Central memory CD8-positive, alpha-beta T cell (primary cell): Measurements from ENCODE around the gene JAM3.

Experiments used
- ATAC-seq: fragments of 150-1000 bp; cut with Tn5 transposase; replicated peaks from 2 replicates; pipeline ENCODE4 v1.10.0; 2022; ENCODE audit warnings: mild to moderate bottlenecking, moderate FRiP score, moderate number of reproducible peaks; ENCODE audit not compliant: poor library complexity, severe bottlenecking; ENCODE audit errors: extremely low read depth
- DNase-seq, 2 donors: peaks; one replicate each; pipeline ENCODE4 v3.0.0; 2021; ENCODE audit warnings: low spot score in 2 of 2
- H3K27ac Mint-ChIP-seq: one replicate; pipeline ENCODE4 v1.8.0; 2022; ENCODE audit warnings: low read depth, mild to moderate bottlenecking, moderate library complexity, mixed read lengths
- H3K27me3 Mint-ChIP-seq: one replicate; pipeline ENCODE4 v1.8.0; 2022; ENCODE audit warnings: mixed read lengths
- H3K36me3 Mint-ChIP-seq: one replicate; pipeline ENCODE4 v1.8.0; 2022; ENCODE audit warnings: mild to moderate bottlenecking, moderate library complexity, mixed read lengths; ENCODE audit not compliant: insufficient read depth
- H3K4me1 Mint-ChIP-seq: one replicate; pipeline ENCODE4 v1.8.0; 2022; ENCODE audit warnings: mixed read lengths
- H3K4me3 Mint-ChIP-seq: one replicate; pipeline ENCODE4 v1.8.0; 2022; ENCODE audit warnings: mild to moderate bottlenecking, moderate library complexity, mixed read lengths
- H3K9me3 Mint-ChIP-seq: one replicate; pipeline ENCODE4 v1.8.0; 2022; ENCODE audit warnings: mixed read lengths

JAM3 gene

DNA sequence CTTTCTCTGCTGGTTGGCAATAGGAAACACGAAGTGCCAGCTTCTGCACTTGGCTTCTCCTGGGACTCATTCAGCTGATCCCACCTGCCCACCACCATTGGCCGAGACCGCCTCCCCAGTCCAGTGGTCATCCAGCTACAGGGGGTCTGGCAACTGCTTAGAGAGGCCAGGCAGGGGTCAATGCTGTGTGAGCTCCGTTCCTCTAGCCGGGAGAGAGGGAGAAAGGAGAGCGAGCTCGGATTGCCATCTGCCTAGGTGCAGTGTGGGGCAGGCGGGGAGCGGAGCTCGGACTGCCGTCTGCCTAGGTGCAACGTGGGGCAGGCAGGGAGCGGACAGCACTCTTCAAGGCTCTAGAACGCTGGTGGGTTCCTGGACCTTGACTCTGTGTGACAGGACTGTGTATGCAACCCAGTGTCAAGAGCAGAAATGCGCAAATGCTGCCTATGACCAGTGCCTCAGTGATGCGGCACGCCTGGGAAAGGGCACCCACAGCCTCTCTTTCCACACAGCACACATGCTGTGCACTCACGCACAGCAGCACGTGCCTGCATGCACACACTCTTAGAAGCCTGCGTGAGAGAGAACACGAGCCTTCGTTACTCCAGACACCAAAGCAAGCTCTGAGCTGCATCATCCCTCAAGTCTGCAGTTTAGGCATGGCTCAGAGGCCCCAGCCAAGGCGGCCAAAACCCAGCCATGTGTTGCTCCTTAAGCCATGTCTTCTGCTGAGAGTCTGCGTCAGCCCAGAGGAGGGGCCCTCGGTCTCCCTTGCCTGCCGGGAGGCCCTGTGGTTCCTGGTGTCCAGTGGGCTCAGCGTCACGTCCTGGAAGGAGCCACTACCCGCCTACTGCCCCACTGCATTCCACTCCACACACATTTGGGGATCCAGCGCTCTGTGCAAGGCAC lies 26.8 kb upstream of the JAM3 start:
- DNase-seq (no peak), ATAC-seq (no peak)
- Mint-ChIP-seq H3K36me3 (peaks cover 5% of the 10 kb centered on the region), H3K27me3 (peaks cover 13% of the 10 kb centered on the region), H3K4me3 (no peak overlapping the region), H3K9me3 (no peaks in the 10 kb centered on the region), H3K27ac (no peak overlapping the region), H3K4me1 (peaks cover 7% of the 10 kb centered on the region)

DNA sequence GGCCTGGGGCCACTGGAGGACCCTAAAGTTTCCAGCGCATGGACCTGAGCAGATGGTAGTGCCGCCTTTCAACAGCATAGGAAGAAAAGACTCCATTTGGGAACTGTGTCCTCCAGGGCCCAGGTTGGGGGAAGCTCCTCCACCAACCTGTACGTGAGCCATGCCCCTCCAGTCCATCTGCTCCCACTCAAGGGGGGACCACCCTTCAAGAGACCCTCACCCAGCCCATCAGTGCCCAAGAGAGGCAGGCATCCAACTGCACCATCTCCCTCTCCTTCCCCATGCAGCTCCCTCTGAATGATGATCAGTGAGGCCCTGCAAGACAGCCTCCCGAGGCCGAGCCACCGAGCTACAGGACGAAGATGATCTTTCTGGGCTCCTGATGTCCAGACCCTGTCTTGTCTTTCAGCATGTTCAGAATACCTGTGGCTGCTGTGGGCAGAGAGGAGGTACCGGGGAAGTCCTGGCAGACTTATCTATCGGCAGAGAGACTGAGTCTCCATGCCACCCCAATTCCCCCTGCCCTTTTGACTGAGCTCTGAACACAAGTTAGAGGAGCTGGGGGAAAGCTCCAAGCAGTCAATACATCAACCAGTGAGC lies 25.0 kb upstream of the JAM3 start:
- Mint-ChIP-seq H3K36me3 (no peaks in the 10 kb centered on the region), H3K27ac (no peak overlapping the region), H3K4me1 (no peaks in the 10 kb centered on the region), H3K27me3 (peaks cover 32% of the 10 kb centered on the region), H3K4me3 (no peak overlapping the region), H3K9me3 (no peaks in the 10 kb centered on the region)
- DNase-seq (no peak), ATAC-seq (no peak)

DNA sequence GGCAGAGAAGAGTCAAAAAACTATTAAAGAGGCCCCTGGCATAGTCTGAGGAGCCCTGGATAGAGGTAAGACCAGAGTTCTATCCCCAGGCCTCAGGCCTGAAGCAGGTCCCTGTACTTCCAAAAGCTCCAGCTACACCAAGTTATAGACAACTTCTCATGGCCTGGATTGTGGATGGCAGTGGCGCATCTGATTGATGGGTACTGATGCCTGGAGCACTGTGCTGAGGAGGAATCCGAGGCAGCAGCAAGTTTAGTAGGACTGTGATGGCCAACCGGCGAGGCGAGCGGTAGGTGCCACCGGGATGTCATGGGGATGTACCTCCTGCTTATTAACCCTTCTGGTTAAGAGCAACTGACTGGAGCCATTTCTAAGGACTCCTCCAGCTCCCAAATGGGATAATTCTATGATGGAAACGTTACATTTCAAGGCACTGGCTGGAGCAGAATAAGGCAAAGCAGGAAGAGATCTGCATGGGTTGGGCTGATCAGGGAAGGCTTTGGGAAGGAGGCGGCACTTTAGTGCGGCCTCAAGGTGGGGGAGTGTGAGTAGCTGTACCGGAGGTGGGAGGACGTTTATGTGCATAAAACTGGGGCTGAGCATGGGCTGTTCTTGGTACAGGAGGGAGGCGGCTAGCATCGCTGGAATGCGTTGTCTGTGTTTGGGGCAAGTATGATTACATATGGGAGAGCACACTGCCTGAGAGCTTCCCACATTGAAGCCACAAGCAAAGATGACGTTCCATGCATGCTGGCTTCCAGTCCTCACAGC lies 24.2 kb upstream of the JAM3 start:
- ATAC-seq (no peak), DNase-seq (no peak)
- Mint-ChIP-seq H3K27ac (no peak overlapping the region), H3K27me3 (peaks cover 40% of the 10 kb centered on the region), H3K36me3 (peaks cover 1% of the 10 kb centered on the region), H3K9me3 (no peaks in the 10 kb centered on the region), H3K4me1 (no peaks in the 10 kb centered on the region), H3K4me3 (no peak overlapping the region)

DNA sequence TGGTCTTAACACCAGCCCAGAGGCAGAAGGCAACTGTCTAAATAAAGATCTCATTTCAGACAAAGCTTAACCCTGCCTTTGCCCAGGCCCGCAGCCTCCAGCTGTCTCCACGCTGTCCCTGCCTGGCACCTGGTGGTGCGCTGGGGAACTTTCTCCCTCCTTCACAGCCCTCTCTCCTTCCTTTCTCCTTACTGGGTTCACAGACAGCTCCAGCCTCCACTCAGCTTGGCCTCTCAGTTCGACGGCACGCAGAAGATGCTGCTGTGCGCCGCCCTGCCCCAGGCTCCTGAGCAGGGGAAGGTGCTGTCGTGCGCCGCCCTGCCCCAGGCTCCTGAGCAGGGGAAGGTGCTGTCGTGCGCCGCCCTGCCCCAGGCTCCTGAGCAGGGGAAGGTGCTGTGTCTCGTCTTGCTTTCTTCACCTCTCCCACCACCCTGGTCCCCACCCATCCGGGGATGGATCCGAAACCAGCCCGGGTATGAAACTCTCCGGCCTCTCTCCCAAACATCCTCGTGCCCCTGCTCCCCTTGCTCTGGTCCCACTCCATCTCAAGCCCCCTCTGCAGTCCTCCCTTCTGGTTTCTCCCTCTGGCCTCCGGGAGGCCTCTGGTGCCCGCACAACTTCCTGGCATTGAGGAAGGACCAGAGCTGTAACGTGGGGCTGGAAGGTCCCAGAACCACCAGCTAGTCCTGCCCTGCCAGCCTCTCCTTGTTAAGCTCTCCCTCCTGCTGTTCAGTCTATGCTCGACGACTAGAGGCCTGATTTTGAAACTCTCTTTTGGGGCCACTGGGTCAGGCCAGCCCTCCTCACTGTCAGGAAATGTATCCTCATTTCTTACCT lies 22.9 kb upstream of the JAM3 start:
- Mint-ChIP-seq H3K27ac (no peak overlapping the region), H3K4me1 (peaks cover 7% of the 10 kb centered on the region), H3K27me3 (peaks cover 47% of the 10 kb centered on the region), H3K4me3 (no peak overlapping the region), H3K9me3 (no peaks in the 10 kb centered on the region), H3K36me3 (peaks cover 1% of the 10 kb centered on the region)
- DNase-seq (no peak), ATAC-seq (no peak)

DNA sequence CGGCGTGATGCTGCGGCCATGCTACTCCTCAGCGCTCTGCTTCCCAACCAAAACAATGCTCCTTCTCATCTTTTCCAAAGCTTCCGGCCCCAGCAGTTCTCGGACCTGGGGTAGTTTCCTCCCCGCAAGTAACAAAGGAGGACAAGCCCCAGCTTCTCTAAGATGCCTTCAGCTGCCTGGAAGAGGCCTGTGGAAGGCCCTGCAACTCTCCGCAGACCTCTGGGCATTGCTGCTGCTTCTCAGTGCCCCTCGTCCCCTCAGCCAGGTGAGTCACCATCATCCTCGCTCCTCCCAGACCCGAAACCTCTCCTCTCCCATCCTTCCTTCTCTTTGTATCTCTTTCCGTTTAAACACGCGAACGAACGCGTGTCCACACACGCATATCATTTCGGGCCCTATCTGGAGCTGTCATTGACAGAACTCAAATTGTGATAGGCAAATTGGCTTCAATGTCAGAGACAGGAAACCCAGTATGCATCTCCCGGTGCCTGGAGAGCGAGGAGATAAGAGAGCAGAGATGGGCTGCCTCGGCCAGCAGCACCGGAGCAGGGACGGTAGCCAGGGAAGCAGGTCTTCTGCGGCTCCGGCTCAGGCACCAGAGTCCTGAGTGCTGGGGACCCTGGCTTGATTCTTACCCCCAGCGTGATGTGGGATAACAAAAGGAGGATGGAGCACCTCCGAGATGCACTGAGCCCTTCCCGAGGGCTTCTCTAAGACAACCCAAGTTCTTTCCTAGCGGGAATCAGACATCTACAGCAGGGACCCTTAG lies 22.0 kb upstream of the JAM3 start:
- Mint-ChIP-seq H3K4me1 (peaks cover 7% of the 10 kb centered on the region), H3K36me3 (peaks cover 1% of the 10 kb centered on the region), H3K9me3 (no peaks in the 10 kb centered on the region), H3K4me3 (no peak overlapping the region), H3K27me3 (peaks cover 47% of the 10 kb centered on the region), H3K27ac (no peak overlapping the region)
- ATAC-seq: no peak
- no peak for DNase-seq

DNA sequence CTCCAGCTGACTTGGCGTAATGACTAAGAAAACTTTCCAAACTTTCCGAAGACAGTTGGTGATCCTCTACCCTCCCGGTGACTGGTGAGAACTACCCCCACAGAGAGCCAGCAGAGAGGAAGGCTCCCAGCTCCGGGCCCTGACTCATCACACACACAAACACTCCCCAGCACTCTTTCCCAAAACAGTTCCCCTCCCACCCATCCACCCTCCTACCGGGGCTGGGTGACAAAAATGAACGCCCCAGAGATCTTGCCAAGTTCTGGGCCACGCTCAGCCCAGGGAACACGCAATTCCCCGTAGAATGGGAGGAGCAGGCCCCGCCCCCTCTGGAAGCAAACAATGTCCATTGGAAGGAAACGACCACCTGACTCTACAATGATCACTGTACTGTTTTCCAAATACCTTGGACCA lies 21.3 kb upstream of the JAM3 start:
- ATAC-seq: no peak
- Mint-ChIP-seq H3K4me1 (peaks cover 7% of the 10 kb centered on the region), H3K4me3 (no peak overlapping the region), H3K9me3 (no peaks in the 10 kb centered on the region), H3K27me3 (peaks cover 49% of the 10 kb centered on the region), H3K36me3 (peaks cover 1% of the 10 kb centered on the region), H3K27ac (no peak overlapping the region)
- no peak for DNase-seq

DNA sequence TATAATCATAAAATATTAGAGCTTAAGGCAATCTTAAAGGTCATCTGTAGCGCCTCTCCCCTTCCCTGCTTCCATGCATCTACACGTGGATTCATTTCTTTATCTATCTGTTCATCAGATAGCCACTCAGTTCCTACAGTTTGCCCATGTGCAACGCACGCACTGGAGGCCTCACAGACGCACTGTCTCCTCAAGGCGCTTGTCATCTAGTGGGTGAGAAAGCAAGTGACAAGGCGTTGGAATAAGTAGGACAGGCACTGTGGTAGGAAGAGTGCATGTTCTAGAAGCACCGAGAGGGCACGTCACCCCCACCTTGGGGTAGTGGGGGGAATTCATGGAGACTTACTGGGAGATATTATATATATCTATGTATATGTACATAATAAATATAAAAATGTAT lies 20.8 kb upstream of the JAM3 start:
- no peak for ATAC-seq

DNA sequence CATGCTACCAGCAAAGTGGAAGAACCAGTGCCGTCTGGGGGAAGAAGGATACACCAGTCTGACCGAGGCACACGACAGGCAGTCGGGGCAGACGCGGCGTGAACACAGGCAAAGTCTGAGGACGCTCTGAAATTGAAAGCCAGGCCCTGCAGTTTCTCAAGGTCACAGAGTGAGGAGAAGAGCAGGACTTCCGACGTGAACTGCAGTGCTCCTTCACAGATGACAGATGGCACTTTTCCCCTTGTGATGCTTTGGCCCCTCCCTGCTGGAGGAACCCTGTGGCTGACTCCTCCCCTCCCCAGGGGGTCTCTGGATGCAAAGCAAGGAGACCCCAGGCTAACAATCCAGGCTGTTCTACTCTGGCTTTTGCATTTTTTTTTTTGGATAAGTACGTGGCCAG lies 19.6 kb upstream of the JAM3 start:
- H3K4me1 Mint-ChIP-seq: peaks cover 7% of the 10 kb centered on the region
- no peak overlapping the region for H3K27ac Mint-ChIP-seq

More for the DNA sequence above, 20.8 kb upstream of the JAM3 start:
- H3K4me3 Mint-ChIP-seq: no peak overlapping the region
- no peak overlapping the region for H3K27ac Mint-ChIP-seq
- peaks cover 53% of the 10 kb centered on the region for H3K27me3 Mint-ChIP-seq
- peaks cover 7% of the 10 kb centered on the region for H3K4me1 Mint-ChIP-seq
- DNase-seq: no peak
- peaks cover 1% of the 10 kb centered on the region for H3K36me3 Mint-ChIP-seq
- no peaks in the 10 kb centered on the region for H3K9me3 Mint-ChIP-seq

DNA sequence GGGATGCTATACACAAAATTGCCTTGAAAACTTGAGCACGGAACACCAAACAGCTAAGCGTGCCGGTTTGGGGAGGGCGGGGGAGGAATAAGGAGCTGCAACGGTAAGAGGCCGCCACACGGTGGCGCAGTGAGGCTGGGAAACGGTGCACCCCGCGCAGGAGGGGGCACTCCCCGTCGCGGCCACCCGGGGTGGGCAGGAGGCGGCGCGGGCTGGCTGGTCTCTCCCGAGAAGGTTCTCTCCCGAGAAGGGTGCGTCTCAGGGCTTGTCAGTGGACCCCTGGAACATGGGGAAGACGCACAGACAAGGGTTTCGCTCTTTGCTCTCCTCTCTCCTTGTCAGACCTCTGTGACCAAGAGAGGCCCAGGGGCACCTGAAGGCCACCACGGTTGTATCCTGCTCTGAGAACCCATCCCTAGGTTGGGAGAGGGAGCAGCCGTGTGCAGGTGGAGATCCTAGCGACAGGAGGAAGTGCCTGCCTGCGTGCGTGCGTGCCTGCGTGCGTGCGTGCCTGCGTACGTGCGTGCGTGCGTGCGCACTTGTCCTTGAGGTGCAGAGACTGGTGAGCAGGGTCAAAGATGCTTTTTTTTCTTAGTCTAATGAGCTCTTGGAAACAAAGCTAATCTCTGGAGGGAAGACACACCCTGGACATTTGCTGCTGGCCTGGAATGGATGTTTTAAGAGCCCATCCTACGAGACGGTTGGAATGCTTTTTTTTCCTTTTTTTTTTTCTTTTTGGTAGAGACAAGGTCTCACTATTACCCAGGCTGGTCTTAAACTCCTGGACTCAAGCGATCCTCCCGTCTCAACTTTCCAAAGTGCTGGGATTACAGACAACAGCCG lies 18.1 kb upstream of the JAM3 start:
- peak; percentile 61 to 66 for DNase-seq

More for the DNA sequence above, 19.6 kb upstream of the JAM3 start:
- Mint-ChIP-seq H3K9me3 (no peaks in the 10 kb centered on the region), H3K36me3 (peaks cover 1% of the 10 kb centered on the region), H3K27me3 (peaks cover 62% of the 10 kb centered on the region), H3K4me3 (no peak overlapping the region)
- no peak for DNase-seq
- no peak for ATAC-seq

DNA sequence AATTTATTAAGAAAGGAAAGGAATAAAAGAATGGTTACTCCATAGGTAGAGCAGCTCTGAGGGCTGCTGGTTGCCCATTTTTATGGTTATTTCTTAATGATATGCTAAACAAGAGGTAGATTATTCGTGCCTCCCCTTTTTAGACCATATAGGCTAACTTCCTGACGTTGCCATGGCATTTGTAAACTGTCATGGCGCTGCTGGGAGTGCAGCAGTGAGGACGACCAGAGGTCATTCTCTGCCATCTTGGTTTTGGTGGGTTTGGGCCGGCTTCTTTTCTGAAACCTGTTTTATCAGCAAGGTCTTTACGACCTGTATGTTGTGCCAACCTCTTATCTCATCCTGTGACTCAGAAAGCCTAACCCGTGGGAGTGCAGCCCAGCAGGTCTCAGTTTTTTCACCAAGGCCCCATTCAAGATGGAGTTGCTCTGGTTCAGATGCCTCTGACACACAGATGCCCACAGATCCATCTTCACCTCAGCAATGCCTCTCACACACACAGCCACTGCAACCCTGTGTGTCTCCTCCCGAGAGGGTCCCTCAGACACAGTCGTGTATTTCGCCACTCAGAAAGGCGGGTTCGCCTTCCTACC lies 16.4 kb upstream of the JAM3 start:
- Mint-ChIP-seq H3K27me3 (peaks cover 69% of the 10 kb centered on the region), H3K4me1 (peaks cover 7% of the 10 kb centered on the region), H3K4me3 (no peak overlapping the region), H3K27ac (no peak overlapping the region), H3K36me3 (peaks cover 1% of the 10 kb centered on the region), H3K9me3 (no peaks in the 10 kb centered on the region)
- ATAC-seq: no peak
- DNase-seq: no peak

More for the DNA sequence above, 18.1 kb upstream of the JAM3 start:
- H3K27me3 Mint-ChIP-seq: peaks cover 72% of the 10 kb centered on the region
- no peak overlapping the region for H3K4me3 Mint-ChIP-seq
- ATAC-seq: peak; percentile 86
- H3K9me3 Mint-ChIP-seq: no peaks in the 10 kb centered on the region
- H3K27ac Mint-ChIP-seq: no peak overlapping the region
- H3K36me3 Mint-ChIP-seq: peaks cover 1% of the 10 kb centered on the region
- H3K4me1 Mint-ChIP-seq: peaks cover 7% of the 10 kb centered on the region
